Gastroesophageal sphincter (tissue), 3 donors: ENCODE results near the gene MAP3K13.

Experiments used
- POLR2A ChIP-seq, 2 donors: fragments of 450-650 bp; IDR thresholded peaks; one replicate each; pipeline ENCODE4 v1.6.1; 2017; ENCODE audit warnings: antibody characterized with exemption in 2 of 2, mild to moderate bottlenecking in 2 of 2, moderate library complexity in 1 of 2
- POLR2AphosphoS5 ChIP-seq: sonication (generic); formaldehyde crosslinking; IDR thresholded peaks from one replicate; pipeline ENCODE4 v1.6.1; 2017; ENCODE audit warnings: antibody characterized with exemption
- TF ChIP-seq, protein P1 (sequence below), 4 experiments: fragments of 200-600 bp in 2 of 4; fragments of 450-650 bp in 2 of 4; sonication (generic) in 1 of 4; IDR thresholded peaks; one replicate each; pipeline ENCODE4 v1.5.1; 2017 to 2019; ENCODE audit warnings: antibody characterized with exemption in 4 of 4, mild to moderate bottlenecking in 2 of 4, moderate library complexity in 2 of 4

DNA sequence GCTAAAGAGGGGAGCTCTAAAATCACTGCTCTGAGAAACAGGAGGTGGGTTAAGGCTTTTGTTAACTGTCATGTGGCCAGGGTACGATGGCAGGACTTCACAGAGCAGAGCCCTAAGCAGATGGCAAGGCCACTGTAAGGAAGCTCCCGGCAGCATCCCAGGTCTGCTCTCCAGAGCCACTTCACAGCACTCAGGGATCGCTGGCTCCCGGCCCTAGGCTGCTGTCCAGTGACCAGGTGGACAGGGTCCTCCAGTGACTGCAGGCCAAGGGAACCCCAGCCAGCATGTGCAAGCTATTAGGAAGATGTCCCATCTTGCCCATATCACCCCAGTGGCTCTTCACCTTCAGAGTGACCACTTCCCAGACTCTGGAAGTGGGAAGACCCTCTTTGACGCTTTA lies 125.5 kb downstream of the MAP3K13 start:
- TF ChIP-seq POLR2AphosphoS5, result no peak
- TF ChIP-seq, protein P1, sequence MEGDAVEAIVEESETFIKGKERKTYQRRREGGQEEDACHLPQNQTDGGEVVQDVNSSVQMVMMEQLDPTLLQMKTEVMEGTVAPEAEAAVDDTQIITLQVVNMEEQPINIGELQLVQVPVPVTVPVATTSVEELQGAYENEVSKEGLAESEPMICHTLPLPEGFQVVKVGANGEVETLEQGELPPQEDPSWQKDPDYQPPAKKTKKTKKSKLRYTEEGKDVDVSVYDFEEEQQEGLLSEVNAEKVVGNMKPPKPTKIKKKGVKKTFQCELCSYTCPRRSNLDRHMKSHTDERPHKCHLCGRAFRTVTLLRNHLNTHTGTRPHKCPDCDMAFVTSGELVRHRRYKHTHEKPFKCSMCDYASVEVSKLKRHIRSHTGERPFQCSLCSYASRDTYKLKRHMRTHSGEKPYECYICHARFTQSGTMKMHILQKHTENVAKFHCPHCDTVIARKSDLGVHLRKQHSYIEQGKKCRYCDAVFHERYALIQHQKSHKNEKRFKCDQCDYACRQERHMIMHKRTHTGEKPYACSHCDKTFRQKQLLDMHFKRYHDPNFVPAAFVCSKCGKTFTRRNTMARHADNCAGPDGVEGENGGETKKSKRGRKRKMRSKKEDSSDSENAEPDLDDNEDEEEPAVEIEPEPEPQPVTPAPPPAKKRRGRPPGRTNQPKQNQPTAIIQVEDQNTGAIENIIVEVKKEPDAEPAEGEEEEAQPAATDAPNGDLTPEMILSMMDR (IDR thresholded peaks at IDR 0.05), result no peak
- TF ChIP-seq POLR2A (IDR thresholded peaks at IDR 0.05), result no peak
